Ascending aorta (tissue), 2 donors: ENCODE results near the gene CFAP45. TPM values are rescaled to one million over a fixed set of nuclear protein-coding genes. Genes with fewer than 3 reads are reported as not detected.

Source experiments
- DNase-seq, 2 donors: peaks; one replicate each; pipeline ENCODE4 v3.0.0-alpha.2; 2019; ENCODE audit warnings: low spot score in 2 of 2
- H3K27ac ChIP-seq, 2 donors: fragments of 200-600 bp; sonication (generic); one replicate each; pipeline ENCODE4 v1.5.1; 2016 to 2017; ENCODE audit warnings: mild to moderate bottlenecking in 1 of 2
- H3K27me3 ChIP-seq: fragments of 200-600 bp; sonication (generic); one replicate; pipeline ENCODE4 v1.5.1; 2017
- H3K36me3 ChIP-seq, 2 donors: fragments of 200-600 bp; sonication (generic); one replicate each; pipeline ENCODE4 v1.5.1; 2016
- H3K4me1 ChIP-seq, 2 donors: fragments of 200-600 bp; sonication (generic); one replicate each; pipeline ENCODE4 v1.5.1; 2016 to 2017; ENCODE audit warnings: mild to moderate bottlenecking in 1 of 2
- H3K4me3 ChIP-seq, 2 donors: fragments of 200-600 bp; sonication (generic); one replicate each; pipeline ENCODE4 v1.5.1; 2016 to 2017; ENCODE audit warnings: mild to moderate bottlenecking in 1 of 2
- H3K9me3 ChIP-seq, 2 donors: fragments of 200-600 bp; sonication (generic); one replicate each; pipeline ENCODE4 v1.5.1; 2016
- CTCF ChIP-seq, 3 experiments: fragments of 200-600 bp in 2 of 3; fragments of 450-650 bp in 1 of 3; sonication (generic) in 2 of 3; IDR thresholded peaks; one replicate each; pipeline ENCODE4 v1.5.1; 2016 to 2019; ENCODE audit warnings: antibody characterized with exemption in 3 of 3, mild to moderate bottlenecking in 1 of 3, moderate library complexity in 1 of 3
- intact Hi-C: fragments of 100-400 bp; cut with DNase I; formaldehyde crosslinking; loops from one replicate; pipeline ENCODE4 v1.15.1; 2023
- total RNA-seq: library from RNA; depleted of rRNA; stranded (reverse); fragments of >200 nt; gene quantifications from one replicate; pipeline ENCODE4 v1.1.0, GENCODE V29; 2016

Gene CFAP45
- total RNA-seq, 1 donor from 2014 or later, result not detected

- intact Hi-C loops, result loop anchor here (1.0 to 10.0 kb wide), 6 partner anchors 25 to 1911 kb away; partner anchors contain the start of gene CFAP45
- DNase-seq, result peak; percentile 33 to 78
These were observed 25.7 kb upstream of the CFAP45 start for GRCh38 chr1:159925719-159926078.

DNA sequence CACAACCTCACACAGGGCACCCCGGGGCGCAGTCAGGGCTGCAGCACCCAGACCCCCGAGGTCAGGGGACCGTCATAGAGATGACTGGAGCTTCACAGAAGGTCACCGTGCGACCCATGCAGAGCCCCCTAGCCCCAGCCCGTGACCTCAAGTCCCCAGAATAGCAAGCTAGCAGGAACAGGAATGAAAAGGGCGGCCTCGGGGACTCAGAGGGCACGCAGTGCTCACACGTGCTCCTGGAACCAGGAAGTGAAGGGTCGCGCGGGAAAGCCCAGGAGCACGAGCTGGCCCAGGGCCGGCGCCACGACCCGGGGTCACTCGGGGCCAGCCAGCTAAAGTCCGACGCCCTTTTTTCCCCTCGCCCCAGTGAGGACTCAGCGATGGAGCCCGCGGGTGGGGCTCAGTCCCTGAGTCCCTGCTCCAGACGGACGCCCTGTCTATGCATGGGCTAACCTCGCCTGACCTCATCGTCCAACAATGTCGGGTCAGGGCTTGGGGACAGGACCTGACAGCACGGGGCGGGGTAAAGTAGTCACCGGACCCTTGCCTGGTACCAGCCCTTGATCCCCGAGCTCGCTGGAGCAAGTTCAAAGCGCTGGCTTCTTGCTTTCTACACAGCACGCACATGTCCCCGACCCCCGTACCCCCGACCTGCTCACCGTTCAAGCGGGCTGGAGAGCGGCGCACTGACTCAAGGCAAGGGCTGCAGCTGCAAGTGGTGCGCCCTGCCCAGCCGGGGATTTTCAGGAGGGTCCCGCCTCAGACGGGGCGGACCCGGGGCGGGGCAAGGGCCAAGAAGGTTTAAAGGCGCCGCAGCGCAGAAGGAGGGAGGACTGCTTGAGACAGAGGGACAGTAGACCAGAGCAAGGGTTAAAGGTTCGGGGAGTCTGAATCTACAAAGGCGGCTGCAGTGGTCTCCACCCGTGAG lies 25.1 kb upstream of the CFAP45 start, which contains the start of gene TAGLN2:
TSS of gene TAGLN2 (minus strand) at position 717 of the 928 bp plus-strand sequence. CDS start 4,998 bp downstream, outside the sequence.
- intact Hi-C loops, result loop anchor here (1.0 to 10.0 kb wide), 9 partner anchors 25 to 1910 kb away; partner anchors contain the start of genes CFAP45, COPA, DCAF8 and IGSF8
- H3K4me1 ChIP-seq, result peaks cover 6 to 20% of the 10 kb centered on the region in 2 donors

More at GRCh38 chr1:159925719-159926078, 25.7 kb upstream of the CFAP45 start:
- no peaks in the 10 kb centered on the region for H3K27me3 ChIP-seq
- peaks cover 6 to 20% of the 10 kb centered on the region in 2 donors for H3K4me1 ChIP-seq
- peak overlapping the region; percentile 74 to 83 for H3K4me3 ChIP-seq
- H3K9me3 ChIP-seq, result no peaks in the 10 kb centered on the region
- peaks cover 0 to under 1% of the 10 kb centered on the region in 2 donors for H3K36me3 ChIP-seq
- H3K27ac ChIP-seq, result peak overlapping the region; percentile 96 to 98
- no peak for TF ChIP-seq CTCF (IDR thresholded peaks at IDR 0.05)

GRCh38 chr1:159924025-159924790 lies 24.2 kb upstream of the CFAP45 start:
- intact Hi-C loops, result loop anchor here (5.0 to 10.0 kb wide), 6 partner anchors 173 to 1909 kb away; partner anchors contain the start of genes COPA, DCAF8, IGSF8 and NCSTN
- peaks cover 6 to 23% of the 10 kb centered on the region in 2 donors for H3K4me1 ChIP-seq
- DNase-seq, result peak; percentile 84 to 97
- H3K4me3 ChIP-seq, result peak overlapping the region; percentile 74 to 83
- peak overlapping the region; percentile 96 to 98 for H3K27ac ChIP-seq
- no peaks in the 10 kb centered on the region for H3K9me3 ChIP-seq
- no peaks in the 10 kb centered on the region for H3K27me3 ChIP-seq
- peaks cover 13 to 16% of the 10 kb centered on the region in 2 donors for H3K36me3 ChIP-seq
- TF ChIP-seq CTCF (IDR thresholded peaks at IDR 0.05), result peak in 2 of 3 experiments; percentile 26 to 30

More for the DNA sequence above, 25.1 kb upstream of the CFAP45 start, which contains the start of gene TAGLN2:
- Histone ChIP-seq H3K36me3 (peaks cover 4 to 7% of the 10 kb centered on the region in 2 donors), H3K27ac (peak within 1 kb of the TSS; percentile 96 to 98), H3K4me3 (peak within 1 kb of the TSS; percentile 74 to 83), H3K27me3 (no peaks in the 10 kb centered on the region), H3K9me3 (no peaks in the 10 kb centered on the region)
- peak in 1 of 3 experiments; percentile 4 for TF ChIP-seq CTCF (IDR thresholded peaks at IDR 0.05)
- peak; percentile 76 to 95 for DNase-seq

- intact Hi-C loops, result loop anchor here (5.0 to 10.0 kb wide), 6 partner anchors 174 to 1909 kb away; partner anchors contain the start of genes COPA, DCAF8, IGSF8 and NCSTN
- Histone ChIP-seq H3K36me3 (peaks cover 21 to 24% of the 10 kb centered on the region in 2 donors), H3K9me3 (no peaks in the 10 kb centered on the region), H3K27me3 (no peaks in the 10 kb centered on the region), H3K4me1 (peaks cover 6 to 25% of the 10 kb centered on the region in 2 donors), H3K27ac (peak overlapping the region; percentile 96 to 98), H3K4me3 (peak overlapping the region; percentile 74 to 83)
- peak; percentile 81 to 94 for DNase-seq
- no peak for TF ChIP-seq CTCF (IDR thresholded peaks at IDR 0.05)
These were observed 23.4 kb upstream of the CFAP45 start for GRCh38 chr1:159923203-159924024.
